Neutrophil (primary cell): Measurements from ENCODE around the gene GALNTL6.
"Not testable (repeated sequence)": the region's sequence is repeated elsewhere in the genome, so short reads cannot be mapped to it uniquely, and the experiment has no call there.

ENCODE experiments used
- H3K27ac ChIP-seq: fragments of 200-600 bp; sonication (generic); 2 replicates; pipeline ENCODE4 v1.5.1; 2016; ENCODE audit warnings: mild to moderate bottlenecking, moderate library complexity
- H3K27me3 ChIP-seq: fragments of 200-600 bp; sonication (generic); 2 replicates; pipeline ENCODE4 v1.6.0; 2016; ENCODE audit warnings: mild to moderate bottlenecking
- H3K36me3 ChIP-seq: fragments of 200-600 bp; sonication (generic); 2 replicates; pipeline ENCODE4 v1.5.1; 2017
- H3K4me1 ChIP-seq, 2 experiments: fragments of 200-600 bp in 1 of 2; sonication (generic) in 1 of 2; 1 replicate in 1 of 2; 2 replicates in 1 of 2; pipeline versions ENCODE4 v1.5.1 to v1.6.1; 2013 to 2016; ENCODE audit warnings: low read depth in 1 of 2, low read length in 1 of 2, mild to moderate bottlenecking in 1 of 2, moderate library complexity in 1 of 2; ENCODE audit not compliant: control insufficient read depth in 1 of 2, insufficient read depth in 1 of 2
- H3K4me3 ChIP-seq, 2 experiments: fragments of 200-600 bp in 1 of 2; sonication (generic) in 1 of 2; 1 replicate in 1 of 2; 2 replicates in 1 of 2; pipeline ENCODE4 v1.5.1; 2013 to 2016; ENCODE audit warnings: low read depth in 1 of 2, low read length in 1 of 2, mild to moderate bottlenecking in 1 of 2, moderate library complexity in 1 of 2
- H3K9me3 ChIP-seq: fragments of 200-600 bp; sonication (generic); 2 replicates; pipeline ENCODE4 v1.5.1; 2016
- CTCF ChIP-seq: fragments of 200-600 bp; sonication (generic); IDR thresholded peaks from 2 replicates; pipeline ENCODE4 v1.5.1; 2016; ENCODE audit warnings: antibody characterized with exemption

The GALNTL6 gene

GRCh38 chr4:172974586-172974985 is 1161.4 kb downstream of the GALNTL6 start:
- Histone ChIP-seq H3K36me3 (no peaks in the 10 kb centered on the region), H3K27me3 (no peaks in the 10 kb centered on the region), H3K4me1 (no peaks in the 10 kb centered on the region), H3K4me3 (no peak overlapping the region), H3K9me3 (peaks cover 9% of the 10 kb centered on the region), H3K27ac (no peak overlapping the region)
- TF ChIP-seq CTCF, result no peak

GRCh38 chr4:172975651-172976229 is 1162.5 kb downstream of the GALNTL6 start:
- H3K9me3 ChIP-seq, result peaks cover 3% of the 10 kb centered on the region
- TF ChIP-seq CTCF, result no peak
- H3K27me3 ChIP-seq, result no peaks in the 10 kb centered on the region
- H3K4me3 ChIP-seq, result no peak overlapping the region
- H3K27ac ChIP-seq, result no peak overlapping the region
- H3K36me3 ChIP-seq, result no peaks in the 10 kb centered on the region
- no peaks in the 10 kb centered on the region for H3K4me1 ChIP-seq

- H3K9me3 ChIP-seq, H3K27ac ChIP-seq, H3K36me3 ChIP-seq, H3K27me3 ChIP-seq, H3K4me1 ChIP-seq, H3K4me3 ChIP-seq: not testable (repeated sequence)
Measured at GRCh38 chr4:172977491-172978041, 1164.4 kb downstream of the GALNTL6 start.

- Histone ChIP-seq H3K9me3 (no peaks in the 10 kb centered on the region), H3K27me3 (no peaks in the 10 kb centered on the region), H3K4me1 (no peaks in the 10 kb centered on the region), H3K4me3 (no peak overlapping the region), H3K36me3 (no peaks in the 10 kb centered on the region), H3K27ac (no peak overlapping the region)
- TF ChIP-seq CTCF, result no peak
Measured at GRCh38 chr4:172978848-172979247, 1165.6 kb downstream of the GALNTL6 start.

- Histone ChIP-seq H3K9me3 (no peaks in the 10 kb centered on the region), H3K36me3 (no peaks in the 10 kb centered on the region), H3K4me3 (no peak overlapping the region), H3K27me3 (no peaks in the 10 kb centered on the region), H3K27ac (no peak overlapping the region), H3K4me1 (no peaks in the 10 kb centered on the region)
- TF ChIP-seq CTCF, result no peak
Measured at GRCh38 chr4:172979332-172979731, 1166.1 kb downstream of the GALNTL6 start.

- H3K27me3 ChIP-seq, result no peaks in the 10 kb centered on the region
- H3K4me1 ChIP-seq, result no peaks in the 10 kb centered on the region
- no peaks in the 10 kb centered on the region for H3K9me3 ChIP-seq
- no peaks in the 10 kb centered on the region for H3K36me3 ChIP-seq
- no peak overlapping the region for H3K4me3 ChIP-seq
- no peak overlapping the region for H3K27ac ChIP-seq
- no peak for TF ChIP-seq CTCF
Measured at GRCh38 chr4:172980219-172980618, 1167.0 kb downstream of the GALNTL6 start.
